Activated CD4-positive, alpha-beta T cell treated with anti-CD3 and anti-CD28 coated beads for 36 hours (primary cell): Measurements from ENCODE around the gene SKOR2. TPM values are rescaled to one million over a fixed set of nuclear protein-coding genes. Genes with fewer than 3 reads are reported as not detected.

Experiments used
- ATAC-seq: fragments of 200-7000 bp; cut with Tn5 transposase; one replicate; pipeline ENCODE4 v1.10.0; 2021; ENCODE audit warnings: mild to moderate bottlenecking, moderate library complexity
- CTCF ChIA-PET: fragments of 350-600 bp; sonication (Branson Sonifier 250); formaldehyde crosslinking; loops from one replicate; lab custom pipeline; 2021; ENCODE audit warnings: antibody characterized with exemption; lab: Charles Lee
- POLR2A ChIA-PET: fragments of 350-600 bp; sonication (Branson Sonifier 250); formaldehyde crosslinking; loops from one replicate; lab custom pipeline; 2021; ENCODE audit warnings: antibody characterized with exemption, inconsistent platforms; lab: Charles Lee
- DNase-seq: peaks from one replicate; pipeline ENCODE4 v3.0.0-alpha.2; 2020
- H3K27ac Mint-ChIP-seq: one replicate; pipeline ENCODE4 v1.8.0; 2021; ENCODE audit warnings: mixed read lengths
- H3K27me3 Mint-ChIP-seq: one replicate; pipeline ENCODE4 v1.8.0; 2021; ENCODE audit warnings: mixed read lengths
- H3K36me3 Mint-ChIP-seq: one replicate; pipeline ENCODE4 v1.8.0; 2021; ENCODE audit warnings: low read depth, mixed read lengths
- H3K4me1 Mint-ChIP-seq: one replicate; pipeline ENCODE4 v1.8.0; 2021; ENCODE audit warnings: mixed read lengths
- H3K4me3 Mint-ChIP-seq: one replicate; pipeline ENCODE4 v1.8.0; 2021; ENCODE audit warnings: mild to moderate bottlenecking, moderate library complexity, mixed read lengths
- H3K9me3 Mint-ChIP-seq: one replicate; pipeline ENCODE4 v1.8.0; 2021; ENCODE audit warnings: low read depth, mixed read lengths
- intact Hi-C, 2 experiments: fragments of 100-400 bp; cut with DNase I in 1 of 2; cut with micrococcal nuclease in 1 of 2; formaldehyde crosslinking; loops; one replicate each; pipeline versions ENCODE4 v1.14.2 to v1.15.1; 2022 to 2024; cut with DNase I, micrococcal nuclease
- total RNA-seq, 2 experiments: library from RNA; stranded (reverse); gene quantifications; one replicate each; pipeline ENCODE4 v1.2.3, GENCODE V29; 2021

Gene SKOR2
- total RNA-seq, 2 experiments from 2014 or later = 0.14 to 0.21 TPM

DNA sequence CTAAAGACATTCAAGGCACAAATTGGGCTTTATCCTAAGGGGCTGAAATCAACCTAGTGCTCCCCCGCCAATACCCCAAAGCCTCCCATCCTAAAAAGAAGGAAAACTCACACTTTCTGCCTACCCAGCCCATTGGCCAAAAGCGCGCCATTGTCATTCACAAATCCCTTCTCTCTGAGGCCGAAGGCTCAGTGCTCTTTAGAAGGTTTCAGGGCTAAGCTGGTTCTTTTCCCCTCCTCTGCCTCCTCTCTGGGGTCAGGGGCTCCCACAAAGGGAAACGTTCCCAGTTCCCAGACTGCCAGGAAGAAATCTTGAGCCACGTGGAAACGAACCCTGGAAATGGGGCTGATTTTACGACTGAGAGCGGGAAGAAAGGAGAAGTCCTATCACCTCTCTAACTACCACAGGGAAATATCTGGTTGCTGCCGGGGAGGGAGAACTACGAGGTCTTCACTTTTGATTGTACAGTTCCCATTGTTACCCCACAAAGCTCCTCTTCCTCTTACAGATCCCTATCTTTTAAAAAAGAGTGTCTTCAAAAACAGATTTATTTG is 1.7 kb upstream of the SKOR2 start:
- no peak for ATAC-seq
- Mint-ChIP-seq H3K4me1 (peaks cover 10% of the 10 kb centered on the region), H3K9me3 (peaks cover 2% of the 10 kb centered on the region), H3K27me3 (peaks cover 77% of the 10 kb centered on the region), H3K36me3 (peaks cover 6% of the 10 kb centered on the region), H3K27ac (no peak overlapping the region), H3K4me3 (no peak overlapping the region)
- ChIA-PET CTCF (no interaction called here), POLR2A (no interaction called here)
- DNase-seq = no peak
- intact Hi-C loops = loop anchor here in 1 of 2 experiments (5.0 kb wide), 1 partner anchor 496 kb away; the partner anchor contains the start of gene ST8SIA5

DNA sequence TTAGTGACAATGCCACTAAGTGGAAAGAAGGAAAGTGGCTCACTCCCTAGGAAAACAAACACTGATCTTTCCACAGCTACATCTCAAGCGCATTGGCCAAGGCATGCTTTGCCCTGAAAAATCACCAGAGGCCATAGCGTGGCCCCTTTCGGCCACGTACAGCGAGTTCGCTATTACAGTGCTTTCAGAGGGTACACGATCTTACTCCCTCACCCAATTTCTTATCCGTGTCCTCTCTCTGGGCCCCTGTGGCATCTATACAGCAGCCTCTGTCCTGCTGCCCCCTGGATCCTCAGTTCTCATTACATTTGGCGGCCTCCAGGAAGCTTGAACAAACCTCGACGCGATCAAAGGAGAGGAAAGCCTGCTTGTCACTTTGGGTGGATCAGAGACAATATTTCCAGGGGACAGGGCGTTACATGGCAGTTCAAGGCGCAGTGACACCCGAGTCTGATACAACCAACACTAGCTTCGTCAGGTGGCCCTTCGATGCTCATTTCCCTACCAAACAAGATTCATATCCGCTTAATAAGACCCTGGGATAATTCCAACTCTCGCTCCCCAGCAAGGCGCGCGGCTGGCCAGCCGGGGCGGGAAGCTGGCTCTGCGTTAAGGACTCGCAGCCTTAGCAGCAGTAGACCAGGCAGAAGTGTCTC is 941 bp downstream of the SKOR2 start:
- Mint-ChIP-seq H3K36me3 (peaks cover 9% of the 10 kb centered on the region), H3K4me1 (peaks cover 14% of the 10 kb centered on the region), H3K9me3 (peaks cover 2% of the 10 kb centered on the region), H3K27ac (no peak overlapping the region), H3K27me3 (peaks cover 70% of the 10 kb centered on the region), H3K4me3 (no peak overlapping the region)
- DNase-seq (no peak), ATAC-seq (no peak)
- intact Hi-C loops = loop anchor here in 1 of 2 experiments (5.0 kb wide), 1 partner anchor 493 kb away; the partner anchor contains the start of gene ST8SIA5
- CTCF ChIA-PET = interaction anchor here (0.7 to 1.3 kb wide), 2 partner anchors 9 to 11 kb away, joined by 3 to 7 read pairs; no protein-coding TSS in a partner anchor
- POLR2A ChIA-PET = interaction anchor here (1.1 kb wide), 1 partner anchor 131 kb away, joined by 3 read pairs; no protein-coding TSS in a partner anchor

DNA sequence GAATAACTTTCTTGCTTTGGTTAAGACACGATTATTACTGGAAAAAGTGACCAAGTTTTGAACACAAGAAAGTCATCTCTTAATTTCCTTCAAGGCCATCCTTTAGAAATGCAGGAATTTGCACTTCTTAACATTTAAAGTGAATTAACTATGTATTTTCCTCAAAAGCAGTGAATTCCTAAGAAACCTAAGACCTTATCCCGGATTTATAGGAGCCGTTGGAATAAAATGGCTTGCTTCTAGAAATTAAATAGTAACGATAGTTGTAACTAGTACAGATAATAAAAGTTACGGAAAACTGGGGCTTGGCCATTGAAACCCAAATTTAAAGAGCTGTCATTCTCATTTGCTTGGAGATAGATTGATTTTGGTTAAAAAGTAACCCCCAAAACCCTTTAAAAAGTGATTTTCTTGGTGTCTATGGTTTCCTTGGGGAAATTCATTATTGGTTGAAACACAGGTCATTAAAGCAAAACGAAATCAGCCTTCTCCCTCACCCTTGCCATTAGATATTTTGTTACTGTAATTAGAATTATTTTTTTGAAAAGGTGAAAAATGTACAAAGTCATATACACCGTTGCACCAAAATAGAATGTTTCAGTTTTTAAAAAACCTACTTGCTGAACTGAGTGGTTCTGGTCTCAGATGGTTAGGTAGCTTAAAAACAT is 2.0 kb downstream of the SKOR2 start:
- no peak for DNase-seq
- intact Hi-C loops = loop anchor here in 1 of 2 experiments (2.0 kb wide), 1 partner anchor 13 kb away; no protein-coding TSS in a partner anchor
- POLR2A ChIA-PET = interaction anchor here (1.1 kb wide), 1 partner anchor 129 kb away, joined by 3 read pairs; no protein-coding TSS in a partner anchor
- CTCF ChIA-PET = interaction anchor here (0.7 to 1.3 kb wide), 2 partner anchors 10 to 12 kb away, joined by 3 to 7 read pairs; no protein-coding TSS in a partner anchor
- H3K27ac Mint-ChIP-seq = no peak overlapping the region
- peaks cover 14% of the 10 kb centered on the region for H3K4me1 Mint-ChIP-seq
- H3K27me3 Mint-ChIP-seq = peaks cover 72% of the 10 kb centered on the region
- H3K4me3 Mint-ChIP-seq = no peak overlapping the region
- ATAC-seq = no peak
- peaks cover 9% of the 10 kb centered on the region for H3K36me3 Mint-ChIP-seq
- H3K9me3 Mint-ChIP-seq = peaks cover 2% of the 10 kb centered on the region

DNA sequence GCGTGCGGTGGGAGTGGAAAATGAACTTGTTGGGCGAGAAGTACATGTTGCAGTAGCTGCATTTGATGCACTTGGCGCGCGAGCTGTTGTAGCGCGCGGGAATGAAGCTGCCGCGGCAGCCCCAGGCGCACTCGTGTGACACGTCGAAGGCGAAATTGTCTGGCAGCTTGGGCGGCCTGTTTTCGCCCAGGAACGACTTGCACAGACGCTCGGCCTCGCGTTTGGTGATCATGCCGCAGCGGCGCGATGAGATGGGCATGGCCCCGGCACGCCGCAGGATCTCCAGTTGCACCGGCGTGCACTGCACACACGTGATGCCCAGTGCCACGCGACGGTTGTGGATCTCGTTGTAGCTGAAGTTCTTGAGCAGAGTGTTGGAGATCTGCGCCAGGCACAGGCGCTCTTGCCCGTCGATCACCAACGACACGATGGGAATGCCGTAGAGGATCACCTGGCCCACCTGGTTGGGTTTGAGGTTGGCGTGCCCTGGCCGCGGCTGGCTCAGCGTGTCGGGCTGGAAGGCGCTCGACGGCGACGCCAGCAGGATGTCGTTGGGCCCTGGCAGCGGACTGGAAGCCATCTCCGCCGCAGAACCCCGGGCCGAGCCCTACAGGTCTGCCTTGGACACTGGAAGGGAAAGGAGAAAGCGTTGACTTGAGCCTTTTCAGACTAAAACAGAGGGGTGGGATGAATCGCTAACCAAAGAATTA is 2.7 kb downstream of the SKOR2 start:
- H3K27me3 Mint-ChIP-seq = peaks cover 71% of the 10 kb centered on the region
- ATAC-seq = no peak
- peaks cover 2% of the 10 kb centered on the region for H3K9me3 Mint-ChIP-seq
- H3K27ac Mint-ChIP-seq = peak overlapping the region; percentile 17
- intact Hi-C loops = loop anchor here in 1 of 2 experiments (2.0 kb wide), 1 partner anchor 14 kb away; no protein-coding TSS in a partner anchor
- no peak overlapping the region for H3K4me3 Mint-ChIP-seq
- ChIA-PET CTCF (interaction anchor here (1.0 kb wide), 1 partner anchor 45 kb away, joined by 5 read pairs; no protein-coding TSS in a partner anchor), POLR2A (no interaction called here)
- peak; percentile 11 for DNase-seq
- peaks cover 9% of the 10 kb centered on the region for H3K36me3 Mint-ChIP-seq
- H3K4me1 Mint-ChIP-seq = peaks cover 14% of the 10 kb centered on the region

GRCh38 chr18:47248115-47248603 is 3.3 kb downstream of the SKOR2 start:
- intact Hi-C loops = loop anchor here in 1 of 2 experiments (2.0 kb wide), 1 partner anchor 15 kb away; no protein-coding TSS in a partner anchor
- peak; percentile 6 for DNase-seq
- Mint-ChIP-seq H3K27me3 (peaks cover 69% of the 10 kb centered on the region), H3K4me1 (peaks cover 14% of the 10 kb centered on the region), H3K4me3 (no peak overlapping the region), H3K9me3 (peaks cover 2% of the 10 kb centered on the region), H3K27ac (peak overlapping the region; percentile 17), H3K36me3 (peaks cover 9% of the 10 kb centered on the region)
- CTCF ChIA-PET = interaction anchor here (1.0 kb wide), 1 partner anchor 44 kb away, joined by 5 read pairs; no protein-coding TSS in a partner anchor
- POLR2A ChIA-PET = no interaction called here
- ATAC-seq = no peak

GRCh38 chr18:47247416-47248114 is 3.9 kb downstream of the SKOR2 start:
- ChIA-PET CTCF (interaction anchor here (0.6 to 1.0 kb wide), 4 partner anchors 32 to 799 kb away, joined by 3 to 5 read pairs (median 4); no protein-coding TSS in a partner anchor), POLR2A (no interaction called here)
- H3K4me1 Mint-ChIP-seq = peaks cover 14% of the 10 kb centered on the region
- intact Hi-C loops = loop anchor here (2.0 kb wide), 1 partner anchor 15 kb away; no protein-coding TSS in a partner anchor
- ATAC-seq (no peak), DNase-seq (peak; percentile 34)
- H3K4me3 Mint-ChIP-seq = no peak overlapping the region
- H3K27me3 Mint-ChIP-seq = peaks cover 69% of the 10 kb centered on the region
- peaks cover 2% of the 10 kb centered on the region for H3K9me3 Mint-ChIP-seq
- H3K27ac Mint-ChIP-seq = no peak overlapping the region
- H3K36me3 Mint-ChIP-seq = peaks cover 9% of the 10 kb centered on the region

GRCh38 chr18:47247036-47247415 is 4.4 kb downstream of the SKOR2 start:
- intact Hi-C loops = loop anchor here in 1 of 2 experiments (2.0 kb wide), 1 partner anchor 16 kb away; no protein-coding TSS in a partner anchor
- Mint-ChIP-seq H3K4me1 (peaks cover 14% of the 10 kb centered on the region), H3K27me3 (peaks cover 64% of the 10 kb centered on the region), H3K4me3 (no peak overlapping the region), H3K27ac (no peak overlapping the region), H3K9me3 (peaks cover 2% of the 10 kb centered on the region), H3K36me3 (peaks cover 9% of the 10 kb centered on the region)
- ChIA-PET CTCF (interaction anchor here (0.6 to 1.0 kb wide), 3 partner anchors 32 to 800 kb away, joined by 3 to 5 read pairs (median 3); no protein-coding TSS in a partner anchor), POLR2A (no interaction called here)
- DNase-seq = no peak
- ATAC-seq = no peak

- intact Hi-C loops = loop anchor here in 1 of 2 experiments (2.0 kb wide), 1 partner anchor 17 kb away; no protein-coding TSS in a partner anchor
- H3K4me3 Mint-ChIP-seq = no peak overlapping the region
- DNase-seq (no peak), ATAC-seq (no peak)
- CTCF ChIA-PET = interaction anchor here (0.6 to 1.0 kb wide), 3 partner anchors 31 to 800 kb away, joined by 3 to 5 read pairs (median 3); no protein-coding TSS in a partner anchor
- POLR2A ChIA-PET = no interaction called here
- H3K4me1 Mint-ChIP-seq = peaks cover 10% of the 10 kb centered on the region
- peaks cover 2% of the 10 kb centered on the region for H3K9me3 Mint-ChIP-seq
- peaks cover 60% of the 10 kb centered on the region for H3K27me3 Mint-ChIP-seq
- peaks cover 9% of the 10 kb centered on the region for H3K36me3 Mint-ChIP-seq
- no peak overlapping the region for H3K27ac Mint-ChIP-seq
Measured at GRCh38 chr18:47246027-47246971, 5.2 kb downstream of the SKOR2 start.

DNA sequence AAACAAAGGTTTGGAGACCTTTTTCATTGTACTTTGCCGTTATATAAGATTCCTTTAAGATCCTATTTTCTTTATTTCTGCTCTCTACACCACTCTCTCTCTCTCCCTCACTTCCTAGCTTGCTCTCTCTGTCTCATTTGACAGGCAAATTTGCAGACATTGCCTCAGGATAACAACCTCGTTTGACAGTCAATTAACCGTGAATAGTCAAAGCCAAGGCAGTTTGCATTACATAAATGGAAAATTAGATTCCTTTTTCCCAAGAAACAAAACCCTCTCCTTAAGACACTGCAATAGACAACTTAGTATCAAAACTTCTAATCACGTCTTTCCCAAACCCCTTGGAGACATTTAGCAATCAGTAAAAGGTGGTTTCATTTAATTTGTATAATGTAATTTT is 7.4 kb downstream of the SKOR2 start:
- ATAC-seq (no peak), DNase-seq (no peak)
- no peak overlapping the region for H3K4me3 Mint-ChIP-seq
- ChIA-PET CTCF (interaction anchor here (1.6 kb wide), 1 partner anchor 19 kb away, joined by 5 read pairs; no protein-coding TSS in a partner anchor), POLR2A (no interaction called here)
- H3K9me3 Mint-ChIP-seq = peaks cover 2% of the 10 kb centered on the region
- no peak overlapping the region for H3K27ac Mint-ChIP-seq
- intact Hi-C loops = no loop called here
- H3K36me3 Mint-ChIP-seq = peaks cover 7% of the 10 kb centered on the region
- H3K4me1 Mint-ChIP-seq = peaks cover 7% of the 10 kb centered on the region
- peaks cover 48% of the 10 kb centered on the region for H3K27me3 Mint-ChIP-seq
